Stimulated activated memory B cell treated with anti-CD40 and anti-IgM and Interleukin-4, amounts not matched to agents 10 μg/mL and 1 μg/mL and 100 μg/mL, for 72 hours (primary cell): ENCODE data around the gene KIAA2012.
"Not testable (repeated sequence)": the region's sequence is repeated elsewhere in the genome, so short reads cannot be mapped to it uniquely, and the experiment has no call there.

ENCODE experiments used
- ATAC-seq: fragments of 150-1000 bp; cut with Tn5 transposase; 2 replicates; pipeline ENCODE4 v1.10.0; 2021
- H3K27ac Mint-ChIP-seq: one replicate; pipeline ENCODE4 v1.8.0; 2022; ENCODE audit warnings: mild to moderate bottlenecking, mixed read lengths
- H3K27me3 Mint-ChIP-seq: one replicate; pipeline ENCODE4 v1.8.0; 2022; ENCODE audit warnings: mixed read lengths
- H3K36me3 Mint-ChIP-seq: one replicate; pipeline ENCODE4 v1.8.0; 2022; ENCODE audit warnings: mixed read lengths
- H3K4me1 Mint-ChIP-seq: one replicate; pipeline ENCODE4 v1.8.0; 2022; ENCODE audit warnings: mixed read lengths
- H3K4me3 Mint-ChIP-seq: one replicate; pipeline ENCODE4 v1.8.0; 2022; ENCODE audit warnings: mild to moderate bottlenecking, moderate library complexity, mixed read lengths
- H3K9me3 Mint-ChIP-seq: one replicate; pipeline ENCODE4 v1.8.0; 2022; ENCODE audit warnings: mixed read lengths

Gene KIAA2012

GRCh38 chr2:202193881-202194353 lies 120.9 kb downstream of the KIAA2012 start:
- ATAC-seq = no peak
- peaks cover 10% of the 10 kb centered on the region for H3K27me3 Mint-ChIP-seq
- no peaks in the 10 kb centered on the region for H3K36me3 Mint-ChIP-seq

GRCh38 chr2:202194418-202194817 lies 121.4 kb downstream of the KIAA2012 start:
- Mint-ChIP-seq H3K9me3 (no peaks in the 10 kb centered on the region), H3K4me3 (no peak overlapping the region), H3K27ac (no peak overlapping the region), H3K27me3 (peaks cover 10% of the 10 kb centered on the region), H3K36me3 (no peaks in the 10 kb centered on the region), H3K4me1 (no peaks in the 10 kb centered on the region)
- no peak for ATAC-seq

More at GRCh38 chr2:202193881-202194353, 120.9 kb downstream of the KIAA2012 start:
- Mint-ChIP-seq H3K9me3 (no peaks in the 10 kb centered on the region), H3K4me3 (no peak overlapping the region), H3K4me1 (no peaks in the 10 kb centered on the region), H3K27ac (no peak overlapping the region)

- no peak for ATAC-seq
- H3K4me1 Mint-ChIP-seq = no peaks in the 10 kb centered on the region
- peaks cover 6% of the 10 kb centered on the region for H3K36me3 Mint-ChIP-seq
- H3K27ac Mint-ChIP-seq = no peak overlapping the region
- no peaks in the 10 kb centered on the region for H3K9me3 Mint-ChIP-seq
- peaks cover 10% of the 10 kb centered on the region for H3K27me3 Mint-ChIP-seq
- H3K4me3 Mint-ChIP-seq = no peak overlapping the region
These were observed 123.7 kb downstream of the KIAA2012 start for GRCh38 chr2:202196727-202197126.

GRCh38 chr2:202201220-202202160 lies 128.4 kb downstream of the KIAA2012 start:
- Mint-ChIP-seq H3K4me3 (no peak overlapping the region), H3K4me1 (no peaks in the 10 kb centered on the region), H3K9me3 (no peaks in the 10 kb centered on the region), H3K27me3 (peaks cover 6% of the 10 kb centered on the region), H3K36me3 (peaks cover 26% of the 10 kb centered on the region), H3K27ac (no peak overlapping the region)
- no peak for ATAC-seq

GRCh38 chr2:202203348-202203747 lies 130.3 kb downstream of the KIAA2012 start:
- Mint-ChIP-seq H3K9me3 (no peaks in the 10 kb centered on the region), H3K4me3 (no peak overlapping the region), H3K27me3 (no peaks in the 10 kb centered on the region), H3K36me3 (peaks cover 36% of the 10 kb centered on the region), H3K27ac (no peak overlapping the region), H3K4me1 (peaks cover 4% of the 10 kb centered on the region)
- no peak for ATAC-seq

GRCh38 chr2:202204855-202205254 lies 131.8 kb downstream of the KIAA2012 start:
- H3K36me3 Mint-ChIP-seq = peaks cover 42% of the 10 kb centered on the region
- no peaks in the 10 kb centered on the region for H3K27me3 Mint-ChIP-seq
- no peaks in the 10 kb centered on the region for H3K9me3 Mint-ChIP-seq
- H3K4me3 Mint-ChIP-seq = no peak overlapping the region
- no peak for ATAC-seq
- peaks cover 4% of the 10 kb centered on the region for H3K4me1 Mint-ChIP-seq
- H3K27ac Mint-ChIP-seq = no peak overlapping the region

GRCh38 chr2:202208526-202208925 lies 135.5 kb downstream of the KIAA2012 start:
- Mint-ChIP-seq H3K27ac (no peak overlapping the region), H3K27me3 (no peaks in the 10 kb centered on the region), H3K36me3 (peaks cover 27% of the 10 kb centered on the region), H3K4me1 (peaks cover 4% of the 10 kb centered on the region), H3K4me3 (no peak overlapping the region), H3K9me3 (no peaks in the 10 kb centered on the region)
- ATAC-seq = no peak

- no peak for ATAC-seq
- Mint-ChIP-seq H3K4me1 (peaks cover 5% of the 10 kb centered on the region), H3K4me3 (no peak overlapping the region), H3K36me3 (peaks cover 31% of the 10 kb centered on the region), H3K27ac (no peak overlapping the region), H3K27me3 (no peaks in the 10 kb centered on the region), H3K9me3 (no peaks in the 10 kb centered on the region)
These were observed 142.1 kb downstream of the KIAA2012 start for GRCh38 chr2:202215179-202215578.

- Mint-ChIP-seq H3K27me3 (no peaks in the 10 kb centered on the region), H3K9me3 (no peaks in the 10 kb centered on the region), H3K4me1 (peaks cover 26% of the 10 kb centered on the region), H3K4me3 (no peak overlapping the region), H3K36me3 (peaks cover 46% of the 10 kb centered on the region), H3K27ac (no peak overlapping the region)
- ATAC-seq = no peak
These were observed 148.8 kb downstream of the KIAA2012 start for GRCh38 chr2:202221873-202222272.

GRCh38 chr2:202237787-202238233 lies 164.8 kb downstream of the KIAA2012 start:
- Mint-ChIP-seq H3K4me3 (peak overlapping the region; percentile 91), H3K4me1 (peaks cover 20% of the 10 kb centered on the region)
- ATAC-seq = no peak

GRCh38 chr2:202238234-202239197 lies 165.5 kb downstream of the KIAA2012 start, which contains the start of gene SUMO1:
Gene SUMO1 (minus strand): TSS chr2:202238597. CDS start chr2:202238451, 146 bp downstream.
- H3K27ac Mint-ChIP-seq = peak within 1 kb of the TSS; percentile 85
- no peaks in the 10 kb centered on the region for H3K27me3 Mint-ChIP-seq
- peak; percentile 96 for ATAC-seq
- H3K9me3 Mint-ChIP-seq = no peaks in the 10 kb centered on the region
- H3K4me3 Mint-ChIP-seq = peak within 1 kb of the TSS; percentile 91
- peaks cover 16% of the 10 kb centered on the region for H3K4me1 Mint-ChIP-seq
- H3K36me3 Mint-ChIP-seq = no peaks in the 10 kb centered on the region

More at GRCh38 chr2:202237787-202238233, 164.8 kb downstream of the KIAA2012 start:
- Mint-ChIP-seq H3K27ac (peak overlapping the region; percentile 85), H3K36me3 (no peaks in the 10 kb centered on the region), H3K27me3 (no peaks in the 10 kb centered on the region), H3K9me3 (no peaks in the 10 kb centered on the region)

- H3K9me3 Mint-ChIP-seq, ATAC-seq, H3K4me1 Mint-ChIP-seq, H3K4me3 Mint-ChIP-seq, H3K27ac Mint-ChIP-seq, H3K36me3 Mint-ChIP-seq: not testable (repeated sequence)
- peaks cover 13% of the 10 kb centered on the region for H3K27me3 Mint-ChIP-seq
These were observed 174.7 kb downstream of the KIAA2012 start for GRCh38 chr2:202247710-202248109.

- no peaks in the 10 kb centered on the region for H3K4me1 Mint-ChIP-seq
- H3K9me3 Mint-ChIP-seq = no peaks in the 10 kb centered on the region
- H3K27me3 Mint-ChIP-seq = peaks cover 13% of the 10 kb centered on the region
- H3K4me3 Mint-ChIP-seq = no peak overlapping the region
- no peak for ATAC-seq
- H3K36me3 Mint-ChIP-seq = no peaks in the 10 kb centered on the region
- no peak overlapping the region for H3K27ac Mint-ChIP-seq
These were observed 176.6 kb downstream of the KIAA2012 start for GRCh38 chr2:202249521-202250253.

- Mint-ChIP-seq H3K4me3 (no peak overlapping the region), H3K27me3 (peaks cover 13% of the 10 kb centered on the region), H3K4me1 (no peaks in the 10 kb centered on the region), H3K36me3 (no peaks in the 10 kb centered on the region), H3K9me3 (peaks cover 3% of the 10 kb centered on the region), H3K27ac (no peak overlapping the region)
- ATAC-seq = no peak
These were observed 178.4 kb downstream of the KIAA2012 start for GRCh38 chr2:202251494-202251893.
